KMS-11 (cell line): ENCODE data around the gene COQ8B.
"Not testable (repeated sequence)": the region's sequence is repeated elsewhere in the genome, so short reads cannot be mapped to it uniquely, and the experiment has no call there.

Experiments
- H2AFZ ChIP-seq: fragments of 200-600 bp; sonication (generic); 2 replicates; pipeline ENCODE4 v1.6.1; 2016; ENCODE audit warnings: antibody characterized with exemption, mixed run types, low read depth
- H3K27ac ChIP-seq: fragments of 200-600 bp; sonication (generic); 2 replicates; pipeline ENCODE4 v1.6.1; 2016; ENCODE audit warnings: mild to moderate bottlenecking, mixed run types
- H3K27me3 ChIP-seq: fragments of 200-600 bp; sonication (generic); 2 replicates; pipeline ENCODE4 v1.6.1; 2017; ENCODE audit warnings: mild to moderate bottlenecking, low read depth, mixed run types, moderate library complexity; ENCODE audit not compliant: insufficient read depth
- H3K36me3 ChIP-seq: fragments of 200-600 bp; sonication (generic); 2 replicates; pipeline ENCODE4 v1.6.1; 2017; ENCODE audit warnings: mild to moderate bottlenecking, mixed run types; ENCODE audit not compliant: insufficient read depth
- H3K4me1 ChIP-seq: fragments of 200-600 bp; sonication (generic); 2 replicates; pipeline ENCODE4 v1.6.1; 2016; ENCODE audit warnings: mild to moderate bottlenecking, low read depth, mixed run types; ENCODE audit not compliant: poor library complexity, severe bottlenecking
- H3K4me2 ChIP-seq: fragments of 200-600 bp; sonication (generic); 2 replicates; pipeline ENCODE4 v1.7.0; 2016; ENCODE audit warnings: mild to moderate bottlenecking, mixed run types
- H3K4me3 ChIP-seq: fragments of 200-600 bp; sonication (generic); IDR thresholded peaks from 2 replicates; pipeline ENCODE4 v1.6.1; 2017; ENCODE audit warnings: low read depth, low read length, mixed read lengths; ENCODE audit not compliant: insufficient read depth
- H3K79me2 ChIP-seq: fragments of 200-600 bp; sonication (generic); 2 replicates; pipeline ENCODE4 v1.6.1; 2016; ENCODE audit warnings: low read depth, mixed run types; ENCODE audit not compliant: insufficient read depth
- H3K9ac ChIP-seq: fragments of 200-600 bp; sonication (generic); 2 replicates; pipeline ENCODE4 v1.6.1; 2016; ENCODE audit warnings: mild to moderate bottlenecking, mixed run types
- H4K20me1 ChIP-seq: fragments of 200-600 bp; sonication (generic); 2 replicates; pipeline ENCODE4 v1.6.1; 2016; ENCODE audit warnings: mild to moderate bottlenecking, mixed run types; ENCODE audit not compliant: insufficient read depth
- TF ChIP-seq, protein P1 (sequence below): fragments of 200-600 bp; sonication (generic); conservative IDR thresholded peaks from 2 replicates; pipeline ENCODE4 v1.6.1; 2017; ENCODE audit warnings: low read depth, mild to moderate bottlenecking, antibody characterized with exemption, low read length, moderate library complexity, mixed read lengths

COQ8B gene

DNA sequence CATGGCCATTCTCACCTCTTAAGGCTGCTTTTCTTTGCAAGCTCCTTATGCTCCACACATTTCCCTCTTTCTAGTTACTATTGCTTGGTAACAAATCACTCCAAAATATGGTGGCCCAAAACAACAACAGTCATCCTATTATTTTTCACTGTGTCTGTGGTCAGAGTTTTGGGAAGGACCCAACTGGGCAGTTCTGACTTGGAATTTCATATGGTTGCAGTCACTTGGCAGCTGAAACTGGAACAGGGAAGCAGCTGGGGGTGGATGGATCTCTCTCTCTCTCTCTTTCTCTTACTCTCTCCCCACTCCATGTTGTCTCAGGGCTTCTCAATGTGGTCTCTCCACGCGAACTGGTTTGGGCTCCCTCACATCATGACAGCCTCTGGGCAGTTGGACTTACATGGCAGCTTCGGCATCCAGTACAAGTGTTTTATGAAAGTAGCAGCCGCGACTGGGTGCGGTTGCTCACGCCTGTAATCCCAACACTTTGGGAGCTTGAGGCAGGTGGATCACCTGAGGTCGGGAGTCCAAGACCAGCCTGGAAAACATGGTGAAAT is 65.9 kb downstream of the COQ8B start:
- Histone ChIP-seq H3K79me2 (no peaks in the 10 kb centered on the region), H3K36me3 (no peaks in the 10 kb centered on the region), H2AFZ (no peak overlapping the region), H3K27ac (no peak overlapping the region), H3K4me2 (no peak overlapping the region), H3K4me1 (no peaks in the 10 kb centered on the region), H3K9ac (no peak overlapping the region), H3K27me3 (no peaks in the 10 kb centered on the region), H4K20me1 (no peaks in the 10 kb centered on the region), H3K4me3 (no peak overlapping the region)
- TF ChIP-seq, protein P1, sequence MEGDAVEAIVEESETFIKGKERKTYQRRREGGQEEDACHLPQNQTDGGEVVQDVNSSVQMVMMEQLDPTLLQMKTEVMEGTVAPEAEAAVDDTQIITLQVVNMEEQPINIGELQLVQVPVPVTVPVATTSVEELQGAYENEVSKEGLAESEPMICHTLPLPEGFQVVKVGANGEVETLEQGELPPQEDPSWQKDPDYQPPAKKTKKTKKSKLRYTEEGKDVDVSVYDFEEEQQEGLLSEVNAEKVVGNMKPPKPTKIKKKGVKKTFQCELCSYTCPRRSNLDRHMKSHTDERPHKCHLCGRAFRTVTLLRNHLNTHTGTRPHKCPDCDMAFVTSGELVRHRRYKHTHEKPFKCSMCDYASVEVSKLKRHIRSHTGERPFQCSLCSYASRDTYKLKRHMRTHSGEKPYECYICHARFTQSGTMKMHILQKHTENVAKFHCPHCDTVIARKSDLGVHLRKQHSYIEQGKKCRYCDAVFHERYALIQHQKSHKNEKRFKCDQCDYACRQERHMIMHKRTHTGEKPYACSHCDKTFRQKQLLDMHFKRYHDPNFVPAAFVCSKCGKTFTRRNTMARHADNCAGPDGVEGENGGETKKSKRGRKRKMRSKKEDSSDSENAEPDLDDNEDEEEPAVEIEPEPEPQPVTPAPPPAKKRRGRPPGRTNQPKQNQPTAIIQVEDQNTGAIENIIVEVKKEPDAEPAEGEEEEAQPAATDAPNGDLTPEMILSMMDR, result no peak

DNA sequence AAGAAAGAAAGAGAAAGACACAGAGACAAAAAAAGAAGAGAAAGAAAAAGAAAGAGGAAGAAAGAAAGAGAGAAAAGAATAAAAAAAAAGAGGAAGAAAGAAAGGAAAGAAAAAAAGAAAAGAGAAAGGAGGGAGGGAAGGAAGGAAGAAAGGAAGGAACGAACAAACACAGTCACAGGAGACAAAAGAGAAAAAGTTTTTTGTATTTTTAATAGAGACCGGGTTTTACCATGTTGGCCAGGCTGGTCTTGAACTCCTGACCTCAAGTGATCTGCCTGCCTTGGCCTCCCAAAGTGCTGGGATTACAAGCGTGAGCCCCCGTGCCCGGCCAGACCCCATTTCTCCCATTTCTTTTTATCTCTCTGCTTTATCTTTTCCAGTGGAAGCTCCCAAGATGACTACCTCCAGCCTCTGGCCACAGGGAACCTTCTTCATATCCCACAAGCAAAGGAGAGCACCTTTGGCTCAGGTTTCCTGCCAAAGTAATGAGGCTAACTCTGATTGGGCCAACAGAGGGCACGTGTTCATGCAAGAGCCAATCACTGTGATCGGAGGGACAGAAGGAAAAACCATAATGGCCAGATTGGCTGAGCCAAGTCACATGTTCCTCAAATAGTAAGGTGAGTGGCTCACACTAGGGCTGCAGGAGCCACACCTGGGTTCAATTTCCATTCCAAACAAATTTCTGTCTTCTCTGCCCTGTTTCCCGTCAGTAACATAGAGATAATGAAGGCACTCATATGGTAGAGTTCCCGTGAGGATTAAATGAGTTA is 66.6 kb downstream of the COQ8B start:
- not testable (repeated sequence) for H2AFZ ChIP-seq, H3K27me3 ChIP-seq, H3K4me2 ChIP-seq, H4K20me1 ChIP-seq, H3K4me1 ChIP-seq, H3K4me3 ChIP-seq, H3K9ac ChIP-seq, H3K27ac ChIP-seq, H3K79me2 ChIP-seq, H3K36me3 ChIP-seq

GRCh38 chr19:40646743-40647254 is 69.9 kb downstream of the COQ8B start:
- Histone ChIP-seq H3K27ac (no peak overlapping the region), H3K4me3 (no peak overlapping the region), H3K4me2 (no peak overlapping the region), H3K9ac (no peak overlapping the region), H3K36me3 (no peaks in the 10 kb centered on the region), H4K20me1 (no peaks in the 10 kb centered on the region), H2AFZ (no peak overlapping the region), H3K4me1 (no peaks in the 10 kb centered on the region), H3K79me2 (no peaks in the 10 kb centered on the region), H3K27me3 (no peaks in the 10 kb centered on the region)
- TF ChIP-seq, protein P1, result no peak

DNA sequence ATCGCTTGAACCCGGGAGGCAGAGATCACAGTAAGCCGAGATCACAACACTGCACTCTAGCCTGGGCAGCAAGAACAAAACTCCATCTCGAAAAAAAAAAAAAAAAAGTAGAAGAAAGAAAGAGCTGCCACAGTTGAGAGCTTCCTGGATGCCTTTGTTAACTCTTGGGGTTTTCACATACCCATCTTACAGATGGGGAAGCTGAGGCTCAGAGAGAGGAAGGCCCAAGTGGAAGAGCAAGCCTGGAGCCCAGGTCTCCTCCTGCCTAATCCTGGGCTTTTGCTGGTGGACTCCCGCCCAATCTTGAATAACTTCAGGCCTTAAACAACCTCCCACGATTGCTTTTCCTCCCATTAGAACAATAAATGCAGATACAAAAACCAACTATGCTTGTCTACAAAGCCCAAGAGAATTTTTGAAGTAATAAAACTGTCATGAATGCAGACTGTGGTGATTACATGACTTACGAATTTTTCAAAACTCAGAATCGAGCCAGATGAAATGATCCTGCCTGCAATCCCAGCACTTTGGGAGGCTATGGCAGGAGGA is 73.9 kb downstream of the COQ8B start:
- Histone ChIP-seq H4K20me1 (no peaks in the 10 kb centered on the region), H3K36me3 (no peaks in the 10 kb centered on the region), H3K79me2 (no peaks in the 10 kb centered on the region), H3K4me2 (no peak overlapping the region), H3K27ac (no peak overlapping the region), H3K4me3 (no peak overlapping the region), H3K27me3 (no peaks in the 10 kb centered on the region), H3K4me1 (no peaks in the 10 kb centered on the region), H2AFZ (no peak overlapping the region), H3K9ac (no peak overlapping the region)
- TF ChIP-seq, protein P1, result no peak
